GM21390 (cell line): ENCODE data around the gene TSSK3.
"Not testable (repeated sequence)": the region's sequence is repeated elsewhere in the genome, so short reads cannot be mapped to it uniquely, and the experiment has no call there.

Source experiments
- ATAC-seq: cut with Tn5 transposase; IDR thresholded peaks from one replicate; pipeline ENCODE4 v1.9.1; 2021; ENCODE audit not compliant: unreplicated experiment

TSSK3 gene

GRCh38 chr1:32338637-32339145 lies 23.6 kb upstream of the TSSK3 start:
- ATAC-seq, result no peak

- no peak for ATAC-seq
Observed at GRCh38 chr1:32339363-32339978, 22.9 kb upstream of the TSSK3 start.

- ATAC-seq, result no peak
Observed at GRCh38 chr1:32341186-32341757, 21.1 kb upstream of the TSSK3 start.

GRCh38 chr1:32341971-32342370 lies 20.4 kb upstream of the TSSK3 start:
- no peak for ATAC-seq

GRCh38 chr1:32342704-32343103 lies 19.6 kb upstream of the TSSK3 start:
- no peak for ATAC-seq

- ATAC-seq, result no peak
Observed at GRCh38 chr1:32345289-32345827, 17.0 kb upstream of the TSSK3 start.

GRCh38 chr1:32346532-32347157 lies 15.7 kb upstream of the TSSK3 start:
- ATAC-seq, result no peak

GRCh38 chr1:32349211-32349708 lies 13.1 kb upstream of the TSSK3 start:
- ATAC-seq, result no peak

- peak; percentile 23 for ATAC-seq
Observed at GRCh38 chr1:32350785-32351398, 11.4 kb upstream of the TSSK3 start.

- ATAC-seq, result peak; percentile 92
Observed at GRCh38 chr1:32351399-32352238, 10.7 kb upstream of the TSSK3 start.

- ATAC-seq, result no peak
Observed at GRCh38 chr1:32352239-32352745, 10.0 kb upstream of the TSSK3 start.

GRCh38 chr1:32352831-32353383 lies 9.4 kb upstream of the TSSK3 start:
- no peak for ATAC-seq

GRCh38 chr1:32353431-32353830 lies 8.9 kb upstream of the TSSK3 start:
- ATAC-seq, result no peak

GRCh38 chr1:32353886-32354570 lies 8.3 kb upstream of the TSSK3 start:
- no peak for ATAC-seq

- ATAC-seq, result not testable (repeated sequence)
Observed at GRCh38 chr1:32355778-32356177, 6.6 kb upstream of the TSSK3 start.

- ATAC-seq, result no peak
Observed at GRCh38 chr1:32356478-32356877, 5.9 kb upstream of the TSSK3 start.

GRCh38 chr1:32357614-32358013 lies 4.7 kb upstream of the TSSK3 start:
- ATAC-seq, result no peak

- ATAC-seq, result no peak
Observed at GRCh38 chr1:32358435-32358834, 3.9 kb upstream of the TSSK3 start.

GRCh38 chr1:32361308-32361673 lies 1.0 kb upstream of the TSSK3 start:
- no peak for ATAC-seq
